ACC112 (cell line): Measurements from ENCODE around the gene CLK2.
"Not testable (repeated sequence)": the region's sequence is repeated elsewhere in the genome, so short reads cannot be mapped to it uniquely, and the experiment has no call there.

Source experiments
- H2AFZ ChIP-seq: fragments of 200-600 bp; sonication (generic); one replicate; pipeline ENCODE4 v1.6.0; 2017; ENCODE audit warnings: antibody characterized with exemption, low read length; ENCODE audit not compliant: unreplicated experiment
- H3K27ac ChIP-seq: fragments of 200-600 bp; sonication (generic); 2 replicates; pipeline ENCODE4 v1.5.1; 2014; ENCODE audit warnings: low read depth, mild to moderate bottlenecking, antibody characterized with exemption, low read length, moderate library complexity
- H3K27me3 ChIP-seq: fragments of 200-600 bp; sonication (generic); 2 replicates; pipeline ENCODE4 v1.6.1; 2014; ENCODE audit warnings: mild to moderate bottlenecking, antibody characterized with exemption, low read length, moderate library complexity, mixed read lengths; ENCODE audit not compliant: insufficient read depth
- H3K36me3 ChIP-seq: fragments of 200-600 bp; sonication (generic); 2 replicates; pipeline ENCODE4 v1.6.1; 2016; ENCODE audit warnings: mild to moderate bottlenecking, antibody characterized with exemption, low read length, moderate library complexity, mixed read lengths; ENCODE audit not compliant: insufficient read depth
- H3K4me1 ChIP-seq: fragments of 200-600 bp; sonication (generic); one replicate; pipeline ENCODE4 v1.6.1; 2016; ENCODE audit warnings: low read length, mixed read lengths; ENCODE audit not compliant: insufficient read depth, unreplicated experiment, control insufficient read depth
- H3K4me3 ChIP-seq: fragments of 200-600 bp; sonication (generic); 2 replicates; pipeline ENCODE4 v1.5.1; 2014; ENCODE audit warnings: mild to moderate bottlenecking, low read depth, low read length
- H3K79me2 ChIP-seq: fragments of 200-600 bp; sonication (generic); one replicate; pipeline ENCODE4 v1.6.0; 2016; ENCODE audit warnings: low read length; ENCODE audit not compliant: control insufficient read depth, unreplicated experiment, insufficient read depth

Gene CLK2

DNA sequence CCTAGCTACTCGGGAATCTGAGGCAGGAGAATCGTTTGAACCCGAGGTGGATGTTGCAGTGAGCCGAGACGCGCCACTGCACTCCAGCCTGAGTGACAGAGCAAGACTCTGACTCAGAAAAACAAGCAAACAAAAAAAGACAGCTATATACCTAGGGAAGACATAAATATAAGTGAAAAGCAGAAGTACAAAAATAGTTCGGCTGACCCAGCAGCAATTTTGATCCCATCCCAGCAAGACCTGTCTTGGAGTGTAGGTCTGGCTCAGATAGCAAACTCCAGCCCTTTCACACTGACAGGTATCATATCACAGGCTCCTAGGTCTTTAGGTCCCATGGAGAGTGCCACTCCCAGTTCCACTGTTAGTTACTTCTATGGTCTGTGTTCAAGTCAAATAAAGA, 50.3 kb downstream of the CLK2 start:
- H3K79me2 ChIP-seq: peaks cover 22% of the 10 kb centered on the region
- no peak overlapping the region for H2AFZ ChIP-seq
- H3K4me3 ChIP-seq: no peak overlapping the region
- H3K27me3 ChIP-seq: no peaks in the 10 kb centered on the region
- H3K4me1 ChIP-seq: peaks cover 40% of the 10 kb centered on the region
- H3K27ac ChIP-seq: no peak overlapping the region
- no peaks in the 10 kb centered on the region for H3K36me3 ChIP-seq

DNA sequence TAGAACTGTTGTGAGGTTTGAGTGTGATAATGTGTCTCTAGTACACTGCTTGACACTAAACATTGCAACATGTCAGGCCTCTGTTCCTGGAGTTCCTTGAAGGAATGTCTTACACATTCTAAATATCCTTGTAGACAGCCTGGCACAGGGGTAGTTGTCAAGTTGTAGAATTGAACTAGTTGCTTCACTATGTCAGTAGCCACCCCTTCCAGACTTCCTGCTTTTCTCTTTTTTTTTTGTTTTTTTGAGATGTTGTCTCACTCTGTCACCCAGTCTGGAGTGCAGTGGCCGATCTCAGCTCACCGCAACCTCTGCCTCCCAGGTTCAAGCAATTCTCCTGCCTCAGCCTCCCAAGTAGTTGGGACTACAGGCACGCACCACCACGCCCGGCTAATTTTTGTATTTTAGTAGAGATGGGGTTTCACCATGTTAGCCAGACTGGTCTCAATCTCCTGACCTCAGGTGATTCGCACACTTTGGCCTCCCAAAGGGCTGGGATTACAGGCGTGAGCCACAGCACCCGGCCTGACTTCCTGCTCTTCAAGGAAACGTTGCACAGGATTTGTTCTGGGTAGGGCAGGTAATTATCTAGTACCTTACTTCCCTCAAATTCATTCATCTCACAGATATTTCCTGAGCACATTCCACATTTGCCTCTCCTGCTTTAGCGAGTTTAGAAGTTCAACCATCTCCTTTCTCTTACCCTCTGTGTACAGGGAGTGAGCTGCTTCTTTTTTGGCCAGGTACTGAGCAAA, 52.9 kb downstream of the CLK2 start:
- not testable (repeated sequence) for H3K27me3 ChIP-seq, H3K79me2 ChIP-seq, H2AFZ ChIP-seq, H3K4me3 ChIP-seq, H3K36me3 ChIP-seq, H3K27ac ChIP-seq
- H3K4me1 ChIP-seq: peaks cover 26% of the 10 kb centered on the region

DNA sequence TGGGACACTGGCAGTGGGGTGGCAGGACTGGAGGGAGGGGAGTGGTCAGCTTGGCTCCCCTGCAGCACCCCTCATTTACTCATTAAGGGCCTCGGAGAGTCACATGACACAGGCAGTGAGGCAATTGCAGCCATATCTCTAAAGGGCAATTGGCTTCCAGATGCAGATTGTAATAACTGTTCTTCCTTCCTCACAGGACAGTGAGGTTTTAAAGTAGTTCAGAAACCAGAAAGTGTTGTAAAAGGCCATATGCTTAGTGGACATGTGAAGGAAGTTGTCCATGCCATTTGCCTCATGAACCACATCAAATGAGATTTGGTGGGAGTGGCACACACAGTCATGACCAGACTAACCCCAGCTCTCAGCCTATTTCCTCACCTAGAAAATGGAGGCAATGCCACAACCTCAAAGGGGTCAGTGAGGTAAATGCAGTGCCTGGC, 53.7 kb downstream of the CLK2 start:
- Histone ChIP-seq H3K27ac (no peak overlapping the region), H2AFZ (no peak overlapping the region), H3K36me3 (no peaks in the 10 kb centered on the region), H3K4me3 (no peak overlapping the region), H3K4me1 (peaks cover 18% of the 10 kb centered on the region), H3K79me2 (peaks cover 4% of the 10 kb centered on the region), H3K27me3 (no peaks in the 10 kb centered on the region)

DNA sequence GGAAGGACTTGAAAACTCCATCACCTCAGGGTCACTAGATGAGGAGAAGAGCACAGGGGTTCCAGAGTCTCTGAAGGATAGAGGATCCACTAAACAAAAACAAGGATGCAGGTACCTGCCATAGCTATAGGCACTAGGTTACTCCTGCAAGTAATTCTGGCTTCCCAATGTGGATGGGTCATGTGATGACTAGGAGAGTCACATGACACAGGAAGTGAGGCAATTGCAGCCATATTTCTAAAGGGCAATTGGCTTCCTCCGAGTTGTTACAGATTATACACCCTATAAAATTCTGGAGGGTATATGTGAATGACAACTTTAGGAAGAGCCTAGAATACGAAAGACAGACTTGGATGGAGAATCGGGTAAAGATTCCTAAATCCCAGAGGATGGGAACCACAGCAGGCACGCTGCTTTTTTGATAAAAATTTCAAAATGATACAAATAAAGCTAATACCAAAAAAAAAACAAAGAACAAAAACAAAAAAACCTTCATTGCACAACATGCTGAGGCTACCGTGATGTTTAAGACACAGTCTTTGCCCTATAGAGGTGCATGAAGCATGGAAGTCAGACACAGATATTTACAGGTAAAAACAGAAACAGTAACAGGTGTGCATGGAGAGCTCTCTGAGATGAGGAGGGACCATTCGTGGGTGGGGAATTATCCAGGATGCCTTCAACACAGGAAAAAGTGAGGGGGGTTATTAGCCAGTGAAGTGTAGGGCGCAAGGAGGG, 54.3 kb downstream of the CLK2 start:
- no peak overlapping the region for H3K4me3 ChIP-seq
- H3K27me3 ChIP-seq: no peaks in the 10 kb centered on the region
- no peak overlapping the region for H2AFZ ChIP-seq
- H3K79me2 ChIP-seq: peaks cover 2% of the 10 kb centered on the region
- H3K27ac ChIP-seq: no peak overlapping the region
- H3K36me3 ChIP-seq: no peaks in the 10 kb centered on the region
- H3K4me1 ChIP-seq: peaks cover 12% of the 10 kb centered on the region

DNA sequence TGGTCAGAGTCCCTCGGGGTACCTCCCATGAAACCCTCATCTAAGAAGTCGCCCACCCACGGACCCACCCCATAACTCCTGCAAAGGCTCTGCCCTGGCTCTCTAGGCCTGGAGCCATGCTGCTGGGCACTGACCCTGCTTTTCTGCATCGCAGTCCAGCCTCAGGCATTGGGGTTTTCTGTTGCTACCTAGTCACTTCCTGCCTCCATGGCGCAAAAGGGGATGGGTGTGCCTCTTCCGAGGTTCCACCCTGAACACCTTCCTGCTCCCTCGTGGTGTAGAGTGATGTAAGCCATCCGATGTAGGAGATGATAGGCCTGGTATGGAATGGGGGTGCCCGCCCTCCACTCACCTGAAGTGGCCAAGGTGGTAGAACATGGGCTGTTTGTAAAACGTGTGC, 58.6 kb downstream of the CLK2 start:
- not testable (repeated sequence) for H3K36me3 ChIP-seq

More for the DNA sequence above, 58.6 kb downstream of the CLK2 start:
- H3K27me3 ChIP-seq, H3K79me2 ChIP-seq, H3K4me3 ChIP-seq, H3K27ac ChIP-seq, H2AFZ ChIP-seq: not testable (repeated sequence)
- H3K4me1 ChIP-seq: peaks cover 18% of the 10 kb centered on the region
